ENCODE results near the gene ULK3.

ULK3 gene

DNA sequence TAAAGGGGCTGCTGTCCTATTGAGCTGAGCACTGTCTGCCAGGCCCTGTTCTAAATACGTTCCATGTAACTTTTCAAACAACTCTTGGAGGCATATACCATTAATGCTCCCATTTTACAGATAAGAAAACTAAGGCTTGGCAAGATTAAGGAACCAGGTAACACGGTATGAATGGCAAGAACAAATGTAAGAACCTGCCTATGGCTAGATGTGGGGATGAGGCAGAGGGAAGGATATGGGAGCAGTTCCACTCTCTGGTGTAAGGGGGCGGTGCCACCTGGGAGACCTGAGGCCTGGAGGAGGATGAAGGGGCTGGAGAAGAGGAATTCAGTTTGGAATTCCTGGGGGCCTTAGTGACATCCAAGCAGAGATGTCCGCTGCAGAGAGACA lies 34.1 kb downstream of the ULK3 start:
- H3K4me3 ChIP-seq (ENCODE audit: low read depth, low read length): no peak overlapping the region
- no peak for DNase-seq (ENCODE audit: low read depth)
- TF ChIP-seq, protein P1, sequence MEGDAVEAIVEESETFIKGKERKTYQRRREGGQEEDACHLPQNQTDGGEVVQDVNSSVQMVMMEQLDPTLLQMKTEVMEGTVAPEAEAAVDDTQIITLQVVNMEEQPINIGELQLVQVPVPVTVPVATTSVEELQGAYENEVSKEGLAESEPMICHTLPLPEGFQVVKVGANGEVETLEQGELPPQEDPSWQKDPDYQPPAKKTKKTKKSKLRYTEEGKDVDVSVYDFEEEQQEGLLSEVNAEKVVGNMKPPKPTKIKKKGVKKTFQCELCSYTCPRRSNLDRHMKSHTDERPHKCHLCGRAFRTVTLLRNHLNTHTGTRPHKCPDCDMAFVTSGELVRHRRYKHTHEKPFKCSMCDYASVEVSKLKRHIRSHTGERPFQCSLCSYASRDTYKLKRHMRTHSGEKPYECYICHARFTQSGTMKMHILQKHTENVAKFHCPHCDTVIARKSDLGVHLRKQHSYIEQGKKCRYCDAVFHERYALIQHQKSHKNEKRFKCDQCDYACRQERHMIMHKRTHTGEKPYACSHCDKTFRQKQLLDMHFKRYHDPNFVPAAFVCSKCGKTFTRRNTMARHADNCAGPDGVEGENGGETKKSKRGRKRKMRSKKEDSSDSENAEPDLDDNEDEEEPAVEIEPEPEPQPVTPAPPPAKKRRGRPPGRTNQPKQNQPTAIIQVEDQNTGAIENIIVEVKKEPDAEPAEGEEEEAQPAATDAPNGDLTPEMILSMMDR (IDR thresholded peaks at IDR 0.05; ENCODE audit: insufficient read depth, low read depth, low read length, missing control alignments): peak; percentile 1

DNA sequence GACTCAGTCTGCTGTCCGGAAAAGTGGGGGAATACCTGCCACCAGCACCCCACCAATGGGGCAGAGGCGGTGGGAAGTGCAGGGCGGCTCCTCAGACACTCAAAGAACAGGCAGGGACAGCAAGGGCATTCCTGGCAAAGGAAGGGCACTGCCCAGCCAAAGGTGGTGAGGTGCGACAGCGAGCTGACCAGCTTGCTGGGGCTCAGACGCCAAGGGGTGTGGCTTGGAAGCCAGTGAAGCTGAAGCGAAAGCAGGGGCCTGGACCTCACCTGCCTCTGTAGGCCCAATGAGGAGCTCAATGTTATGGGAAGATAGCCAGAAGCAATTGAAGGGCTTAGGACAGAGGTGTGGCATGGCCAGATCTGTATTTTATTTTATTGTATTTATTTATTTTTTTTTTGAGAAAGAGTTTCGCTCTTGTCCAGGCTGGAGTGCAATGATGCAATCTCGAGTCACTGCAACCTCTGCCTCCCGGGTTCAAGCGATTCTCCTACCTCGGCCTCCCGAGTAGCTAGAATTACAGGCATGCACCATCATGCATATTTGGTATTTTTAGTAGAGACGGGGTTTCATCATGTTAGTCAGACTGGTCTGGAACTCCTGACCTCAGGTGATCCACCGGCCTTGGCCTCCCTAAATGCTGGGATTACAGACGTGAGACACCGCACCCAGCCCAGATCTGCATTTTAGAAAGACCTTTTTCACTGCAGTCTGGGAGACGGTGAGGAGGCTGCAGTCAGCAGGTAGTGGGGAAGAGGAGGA lies 34.7 kb downstream of the ULK3 start:
- TF ChIP-seq, protein P1 (IDR thresholded peaks at IDR 0.05; ENCODE audit: insufficient read depth, low read depth, low read length, missing control alignments): no peak
- DNase-seq (ENCODE audit: low read depth): no peak
- H3K4me3 ChIP-seq (ENCODE audit: low read depth, low read length): no peak overlapping the region

DNA sequence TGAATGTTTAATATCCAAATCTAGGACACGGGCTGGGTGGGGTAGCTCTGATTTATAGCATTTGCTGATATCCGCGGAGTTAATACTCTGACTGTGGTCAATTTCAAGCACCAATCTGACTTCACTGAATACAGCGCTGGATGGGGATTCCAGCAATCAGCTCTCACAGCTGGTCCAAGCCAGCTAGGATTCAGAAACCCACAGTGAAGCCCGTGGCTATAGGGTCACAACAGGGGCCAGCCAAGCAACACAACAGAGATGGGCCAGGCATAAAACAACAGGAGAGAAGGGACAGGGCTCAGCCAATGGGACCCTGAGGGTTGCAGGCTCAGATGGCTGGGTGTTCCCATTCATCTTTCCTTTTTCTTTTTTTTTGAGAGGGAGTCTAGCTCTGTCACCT lies 35.7 kb downstream of the ULK3 start:
- TF ChIP-seq, protein P1 (IDR thresholded peaks at IDR 0.05; ENCODE audit: insufficient read depth, low read depth, low read length, missing control alignments): no peak
- no peak for DNase-seq (ENCODE audit: low read depth)
- H3K4me3 ChIP-seq (ENCODE audit: low read depth, low read length): no peak overlapping the region

DNA sequence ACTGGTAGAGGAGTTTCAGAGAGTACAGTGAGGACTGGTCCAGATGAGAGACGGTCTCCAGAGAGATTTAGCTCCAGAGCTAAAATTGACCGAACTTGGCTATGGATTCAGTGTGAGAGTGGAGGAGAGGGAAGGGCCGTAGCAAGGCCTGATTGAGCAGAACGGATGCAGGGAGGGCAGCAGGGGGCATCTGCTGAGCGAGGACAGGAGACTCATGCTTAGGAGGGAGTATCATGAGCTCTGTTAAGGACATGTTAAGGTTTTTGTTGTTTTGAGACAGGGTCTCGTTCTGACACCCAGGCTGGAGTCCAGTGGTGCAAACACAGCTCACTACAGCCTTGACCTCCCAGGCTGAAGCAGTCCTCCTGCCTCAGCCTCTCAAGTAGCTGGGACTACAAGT lies 38.0 kb downstream of the ULK3 start:
- H3K4me3 ChIP-seq (ENCODE audit: low read depth, low read length): no peak overlapping the region
- TF ChIP-seq, protein P1 (IDR thresholded peaks at IDR 0.05; ENCODE audit: insufficient read depth, low read depth, low read length, missing control alignments): no peak
- DNase-seq (ENCODE audit: low read depth): no peak

DNA sequence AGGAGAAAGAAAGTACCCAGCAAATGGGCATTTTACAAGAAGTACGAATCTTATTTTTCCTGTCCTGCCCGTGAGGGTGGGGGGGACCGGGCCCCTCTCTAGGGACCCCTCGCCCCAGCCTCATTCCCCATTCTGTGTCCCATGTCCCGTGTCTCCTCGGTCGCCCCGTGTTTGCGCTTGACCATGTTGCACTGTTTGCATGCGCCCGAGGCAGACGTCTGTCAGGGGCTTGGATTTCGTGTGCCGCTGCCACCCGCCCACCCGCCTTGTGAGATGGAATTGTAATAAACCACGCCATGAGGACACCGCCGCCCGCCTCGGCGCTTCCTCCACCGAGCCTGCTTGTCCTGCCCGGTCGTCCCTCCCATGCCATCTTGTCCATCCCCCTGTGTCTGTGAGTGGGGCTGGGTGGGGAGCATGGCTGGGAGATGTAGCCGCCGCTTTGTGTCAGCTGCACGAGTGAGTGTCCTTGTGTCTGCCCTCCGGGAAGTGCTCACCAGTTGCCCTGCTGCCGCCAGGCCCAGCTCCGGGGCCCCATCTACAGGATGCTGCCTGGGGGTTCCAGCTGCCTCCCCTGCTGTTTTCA lies 40.0 kb downstream of the ULK3 start:
- DNase-seq (ENCODE audit: low read depth): no peak
- no peak overlapping the region for H3K4me3 ChIP-seq (ENCODE audit: low read depth, low read length)
- TF ChIP-seq, protein P1 (IDR thresholded peaks at IDR 0.05; ENCODE audit: insufficient read depth, low read depth, low read length, missing control alignments): no peak

DNA sequence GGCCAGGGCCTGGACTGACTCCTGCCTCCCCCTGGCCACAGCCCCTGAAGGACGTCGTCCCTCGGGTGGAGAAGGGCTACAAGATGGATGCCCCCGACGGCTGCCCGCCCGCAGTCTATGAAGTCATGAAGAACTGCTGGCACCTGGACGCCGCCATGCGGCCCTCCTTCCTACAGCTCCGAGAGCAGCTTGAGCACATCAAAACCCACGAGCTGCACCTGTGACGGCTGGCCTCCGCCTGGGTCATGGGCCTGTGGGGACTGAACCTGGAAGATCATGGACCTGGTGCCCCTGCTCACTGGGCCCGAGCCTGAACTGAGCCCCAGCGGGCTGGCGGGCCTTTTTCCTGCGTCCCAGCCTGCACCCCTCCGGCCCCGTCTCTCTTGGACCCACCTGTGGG lies 40.7 kb downstream of the ULK3 start:
- TF ChIP-seq, protein P1 (IDR thresholded peaks at IDR 0.05; ENCODE audit: insufficient read depth, low read depth, low read length, missing control alignments): no peak
- no peak overlapping the region for H3K4me3 ChIP-seq (ENCODE audit: low read depth, low read length)
- DNase-seq (ENCODE audit: low read depth): no peak
